Brain microvascular endothelial cell (primary cell): ENCODE measurements around the gene RNF167.

Experiments
- DNase-seq: peaks from one replicate; pipeline ENCODE4 v3.0.0-alpha.2; 2020
- H3K27ac ChIP-seq: fragments of 250-450 bp; sonication (Bioruptor Pico); 2 replicates; pipeline ENCODE4 v1.5.1; 2020; ENCODE audit warnings: mild to moderate bottlenecking, moderate library complexity
- H3K27me3 ChIP-seq: fragments of 250-450 bp; sonication (Bioruptor Pico); replicated peaks from 2 replicates; pipeline ENCODE4 v1.5.1; 2020; ENCODE audit warnings: mild to moderate bottlenecking
- H3K36me3 ChIP-seq: fragments of 250-450 bp; sonication (Bioruptor Pico); replicated peaks from 2 replicates; pipeline ENCODE4 v1.5.1; 2020; ENCODE audit warnings: mild to moderate bottlenecking
- H3K4me3 ChIP-seq: 2 replicates; pipeline ENCODE4 v1.5.1; 2011; ENCODE audit warnings: low read depth, mild to moderate bottlenecking, control low read depth, low read length, moderate library complexity
- in situ Hi-C: cut with HindIII; loops from 2 replicates; pipeline ENCODE4 v1.10.0; 2017; ENCODE audit warnings: low sequenced_read_pairs, low pct_ligation_motif_present
- TF ChIP-seq, protein P1 (sequence below): IDR thresholded peaks from 2 replicates; pipeline ENCODE4 v1.5.1; 2011; ENCODE audit warnings: low read depth, mild to moderate bottlenecking, moderate library complexity, low read length, control low read depth, inconsistent platforms; ENCODE audit errors: missing control alignments

RNF167 gene

DNA sequence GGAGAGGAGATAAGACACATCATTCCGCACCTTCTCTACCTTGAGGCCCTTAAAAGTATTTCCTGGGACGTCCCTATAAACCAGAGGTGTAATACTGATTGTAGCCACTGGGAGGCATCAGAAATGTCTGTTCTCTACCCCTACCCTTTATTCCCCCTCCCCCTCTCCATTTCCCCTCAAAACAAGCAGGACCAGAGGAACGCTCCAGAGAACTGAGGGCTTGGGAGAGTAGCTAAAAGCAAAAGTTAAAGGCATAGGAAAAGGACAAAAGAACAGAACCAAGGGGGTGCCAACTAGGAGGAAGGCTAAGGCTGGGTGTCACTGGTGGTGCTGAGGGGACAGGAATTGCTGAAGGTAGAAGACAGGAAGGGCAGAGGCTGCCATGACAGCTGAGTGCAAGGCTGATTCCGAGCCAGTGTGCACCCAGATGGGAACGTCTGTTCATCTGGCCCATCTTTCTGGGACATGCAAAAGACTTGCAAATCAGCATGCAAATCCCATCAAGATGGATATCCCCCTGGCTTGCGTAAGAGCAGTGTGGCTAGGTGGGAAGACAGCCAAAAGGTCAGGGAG lies 40.7 kb downstream of the RNF167 start:
- in situ Hi-C loops: no loop called here
- Histone ChIP-seq H3K27ac (no peak overlapping the region), H3K36me3 (peaks cover 52% of the 10 kb centered on the region), H3K27me3 (no peaks in the 10 kb centered on the region), H3K4me3 (no peak overlapping the region)
- DNase-seq: peak; percentile 31
- TF ChIP-seq, protein P1, sequence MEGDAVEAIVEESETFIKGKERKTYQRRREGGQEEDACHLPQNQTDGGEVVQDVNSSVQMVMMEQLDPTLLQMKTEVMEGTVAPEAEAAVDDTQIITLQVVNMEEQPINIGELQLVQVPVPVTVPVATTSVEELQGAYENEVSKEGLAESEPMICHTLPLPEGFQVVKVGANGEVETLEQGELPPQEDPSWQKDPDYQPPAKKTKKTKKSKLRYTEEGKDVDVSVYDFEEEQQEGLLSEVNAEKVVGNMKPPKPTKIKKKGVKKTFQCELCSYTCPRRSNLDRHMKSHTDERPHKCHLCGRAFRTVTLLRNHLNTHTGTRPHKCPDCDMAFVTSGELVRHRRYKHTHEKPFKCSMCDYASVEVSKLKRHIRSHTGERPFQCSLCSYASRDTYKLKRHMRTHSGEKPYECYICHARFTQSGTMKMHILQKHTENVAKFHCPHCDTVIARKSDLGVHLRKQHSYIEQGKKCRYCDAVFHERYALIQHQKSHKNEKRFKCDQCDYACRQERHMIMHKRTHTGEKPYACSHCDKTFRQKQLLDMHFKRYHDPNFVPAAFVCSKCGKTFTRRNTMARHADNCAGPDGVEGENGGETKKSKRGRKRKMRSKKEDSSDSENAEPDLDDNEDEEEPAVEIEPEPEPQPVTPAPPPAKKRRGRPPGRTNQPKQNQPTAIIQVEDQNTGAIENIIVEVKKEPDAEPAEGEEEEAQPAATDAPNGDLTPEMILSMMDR: peak; percentile 71

- H3K27ac ChIP-seq: no peak overlapping the region
Observed at GRCh38 chr17:4982305-4982704, 42.2 kb downstream of the RNF167 start.

DNA sequence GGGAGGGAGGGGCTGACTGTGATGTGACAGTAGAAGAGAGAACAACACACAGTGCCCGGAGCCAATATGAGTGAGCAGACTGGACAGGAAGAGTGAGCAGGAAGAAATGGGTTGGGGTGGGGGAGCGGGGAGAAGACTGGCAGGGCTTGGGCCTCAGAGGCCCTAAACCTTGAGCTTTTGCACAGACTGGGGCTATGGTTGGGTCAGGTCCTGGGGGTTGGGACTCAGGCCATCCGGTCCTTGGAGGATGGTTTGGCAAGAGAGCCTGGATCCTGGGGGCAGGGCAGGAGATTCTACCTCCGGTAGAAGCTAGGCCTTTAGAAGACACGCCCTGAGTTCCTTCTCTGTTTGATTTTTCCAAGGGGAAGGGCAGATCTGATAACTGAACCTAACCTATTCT lies 46.3 kb downstream of the RNF167 start:
- TF ChIP-seq, protein P1: no peak
- no peak for DNase-seq
- in situ Hi-C loops: no loop called here
- Histone ChIP-seq H3K27ac (no peak overlapping the region), H3K27me3 (no peaks in the 10 kb centered on the region), H3K4me3 (peak overlapping the region; percentile 82), H3K36me3 (peaks cover 13% of the 10 kb centered on the region)

More at GRCh38 chr17:4982305-4982704, 42.2 kb downstream of the RNF167 start:
- in situ Hi-C loops: no loop called here
- peaks cover 46% of the 10 kb centered on the region for H3K36me3 ChIP-seq
- no peaks in the 10 kb centered on the region for H3K27me3 ChIP-seq
- no peak for DNase-seq
- TF ChIP-seq, protein P1: no peak
- no peak overlapping the region for H3K4me3 ChIP-seq

DNA sequence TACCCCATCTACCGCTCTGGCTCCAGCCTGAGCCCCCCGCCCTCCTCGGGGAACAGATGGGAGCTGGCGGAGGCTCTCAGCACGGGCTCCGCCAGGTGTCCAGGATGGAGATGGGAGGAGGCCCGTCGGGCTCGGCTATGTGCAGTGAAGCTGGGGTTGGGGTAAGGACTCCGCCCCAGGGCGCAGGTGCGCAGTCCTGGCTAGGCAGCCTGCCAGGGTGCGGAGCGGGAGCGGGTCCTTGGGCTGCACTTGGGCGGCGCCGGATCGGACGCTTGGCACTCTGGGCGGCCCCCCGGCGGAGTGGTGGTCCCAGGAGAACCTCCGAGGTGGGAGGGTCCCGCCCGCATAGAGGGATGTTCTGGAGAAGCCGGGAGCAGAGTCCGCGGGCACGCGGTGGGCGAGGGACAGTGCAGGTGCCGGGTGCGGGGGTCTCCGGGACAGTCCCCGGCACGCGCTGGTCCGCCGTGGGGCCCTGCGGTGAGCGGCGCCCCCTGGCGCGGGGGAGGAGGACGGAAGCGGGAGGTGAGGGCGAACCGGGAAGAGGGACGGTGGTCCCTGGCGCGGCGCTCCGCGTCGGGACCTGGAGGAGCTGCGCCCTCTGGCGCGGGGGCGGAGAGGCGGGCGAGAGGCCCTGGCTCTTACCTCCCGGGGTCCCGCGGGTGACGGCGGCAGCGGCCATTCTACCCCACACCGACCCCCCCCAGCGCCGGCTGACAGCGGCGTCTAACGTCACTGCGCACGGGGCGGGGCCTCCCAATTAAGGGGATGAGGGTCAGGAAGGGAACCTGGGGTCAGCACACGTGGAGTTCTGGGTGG lies 47.1 kb downstream of the RNF167 start, which contains the start of gene CAMTA2:
Gene CAMTA2, minus strand, starts transcription at position 725 of the 816 bp plus-strand sequence. CDS start 1,453 bp downstream, outside the sequence.
- H3K27me3 ChIP-seq: no peaks in the 10 kb centered on the region
- H3K36me3 ChIP-seq: peaks cover 8% of the 10 kb centered on the region
- peak; percentile 47 for DNase-seq
- H3K4me3 ChIP-seq: peak within 1 kb of the TSS; percentile 82
- peak within 1 kb of the TSS; percentile 47 for H3K27ac ChIP-seq
- in situ Hi-C loops: no loop called here
- TF ChIP-seq, protein P1: peak; percentile 52

DNA sequence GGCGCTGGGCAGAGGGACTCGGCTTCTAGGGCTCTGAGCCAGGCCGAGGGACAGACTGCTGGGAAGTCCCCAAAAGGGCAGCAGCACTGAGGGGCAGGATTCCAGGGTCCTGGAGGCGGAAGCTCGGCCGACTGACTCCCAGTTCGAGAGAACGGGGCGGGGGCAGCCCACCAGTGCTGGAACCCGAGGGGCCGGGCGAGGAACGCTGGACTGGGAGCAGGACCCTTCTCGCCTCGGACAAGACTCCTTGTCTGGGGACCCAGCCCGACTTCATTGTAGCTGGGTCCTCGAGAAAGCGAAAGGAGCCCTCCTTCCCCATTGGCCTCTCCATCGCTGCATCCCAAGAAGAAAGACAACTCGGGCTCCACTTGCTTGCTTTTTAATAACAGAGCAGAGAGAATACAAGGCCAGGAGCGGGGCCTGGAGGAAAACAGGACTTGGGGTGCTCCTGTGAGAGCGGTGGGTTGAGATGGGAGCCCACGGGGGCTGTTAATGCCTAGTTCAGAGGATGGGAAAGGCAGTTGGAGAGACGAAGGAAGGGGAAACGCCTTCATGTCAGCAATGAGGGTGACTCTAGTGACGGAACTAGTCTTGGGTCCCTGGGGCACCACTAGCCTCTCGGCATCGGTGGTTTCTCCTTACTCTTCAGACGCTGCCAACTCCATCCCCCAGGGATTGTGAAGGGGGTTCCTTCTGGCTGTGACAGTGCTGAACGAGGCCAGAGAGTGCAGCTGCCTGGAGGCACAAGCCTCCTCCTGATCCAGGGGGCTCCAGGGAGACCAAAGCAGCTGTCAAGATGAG lies 47.9 kb downstream of the RNF167 start:
- DNase-seq: no peak
- peaks cover under 1% of the 10 kb centered on the region for H3K36me3 ChIP-seq
- in situ Hi-C loops: no loop called here

More for the DNA sequence above, 47.9 kb downstream of the RNF167 start:
- peak overlapping the region; percentile 82 for H3K4me3 ChIP-seq
- H3K27me3 ChIP-seq: no peaks in the 10 kb centered on the region
- TF ChIP-seq, protein P1: no peak
- peak overlapping the region; percentile 47 for H3K27ac ChIP-seq
